GM12878 (cell line): ENCODE results near the gene GALNT9. TPM values are rescaled to one million over a fixed set of nuclear protein-coding genes. Genes with fewer than 3 reads are reported as not detected.

Experiments
- ATAC-seq: fragments of 200-7000 bp; cut with Tn5 transposase; 3 replicates; pipeline ENCODE4 v1.9.1; 2020; ENCODE audit warnings: mild to moderate bottlenecking, moderate library complexity
- BruUV-seq: library from RNA; stranded (reverse); fragments of 400-500 nt; replicated peaks from 2 replicates; lab custom pipeline; 2021; lab: Mats Ljungman, UMichigan
- CTCF ChIA-PET: fragments of 300-600 bp; sonication (Branson Sonifier 250); formaldehyde crosslinking; extraction: SDS; loops from one replicate; lab custom pipeline; 2021; ENCODE audit warnings: inconsistent platforms; lab: Yijun Ruan, JAX
- POLR2A ChIA-PET: fragments of 350-600 bp; formaldehyde crosslinking; extraction: SDS; loops from one replicate; lab custom pipeline; 2021; ENCODE audit warnings: inconsistent platforms; lab: Charles Lee
- RAD21 ChIA-PET: fragments of 300-600 bp; sonication (Branson Sonifier 250); formaldehyde crosslinking; loops from one replicate; lab custom pipeline; 2023; ENCODE audit warnings: antibody characterized with exemption; ENCODE audit not compliant: unreplicated experiment; lab: Charles Lee
- SMC1A ChIA-PET: fragments of 300-600 bp; sonication (Branson Sonifier 250); formaldehyde crosslinking; loops from one replicate; lab custom pipeline; 2023; ENCODE audit not compliant: unreplicated experiment, uncharacterized antibody; lab: Charles Lee
- DNase-seq: peaks from one replicate; pipeline ENCODE4 v3.0.0-alpha.2; 2011; ENCODE audit warnings: low read depth, low spot score
- FAIRE-seq: peaks from 3 replicates; lab custom pipeline; 2011; peaks lifted over from hg19 to GRCh38; lab: Jason Lieb, UNC
- H2AFZ ChIP-seq: 2 replicates; pipeline ENCODE4 v1.6.0; 2011; ENCODE audit warnings: low read depth, low read length, control low read depth; ENCODE audit not compliant: control insufficient read depth
- H3K27ac ChIP-seq: 2 replicates; pipeline ENCODE4 v1.5.1; 2011; ENCODE audit warnings: control low read depth; ENCODE audit not compliant: control insufficient read depth, insufficient read depth
- H3K27me3 ChIP-seq, 2 experiments: replicated peaks in 1 of 2; 2 replicates each; pipeline versions ENCODE4 v1.6.0 to v1.6.1; 2011; ENCODE audit warnings: low read length in 1 of 2; ENCODE audit not compliant: control insufficient read depth in 2 of 2, insufficient read depth in 2 of 2
- H3K36me3 ChIP-seq, 2 experiments: 2 replicates each; pipeline ENCODE4 v1.5.1; 2011; ENCODE audit warnings: low read length in 1 of 2; ENCODE audit not compliant: control insufficient read depth in 2 of 2, insufficient read depth in 2 of 2
- H3K4me1 ChIP-seq: 2 replicates; pipeline ENCODE4 v1.6.1; 2011; ENCODE audit warnings: mild to moderate bottlenecking, low read length, moderate library complexity, mixed read lengths; ENCODE audit not compliant: control insufficient read depth, insufficient read depth
- H3K4me2 ChIP-seq: 2 replicates; pipeline ENCODE4 v1.6.0; 2011; ENCODE audit warnings: control low read depth; ENCODE audit not compliant: control insufficient read depth, insufficient read depth
- H3K4me3 ChIP-seq: fragments of 200-600 bp; sonication (generic); 2 replicates; pipeline ENCODE4 v1.5.1; 2016
- H3K79me2 ChIP-seq: 2 replicates; pipeline ENCODE4 v1.6.0; 2011; ENCODE audit warnings: low read length; ENCODE audit not compliant: control insufficient read depth, insufficient read depth
- H3K9ac ChIP-seq: 2 replicates; pipeline ENCODE4 v1.8.0; 2011; ENCODE audit warnings: low read length, control low read depth, mixed read lengths; ENCODE audit not compliant: control insufficient read depth, insufficient read depth
- H3K9me3 ChIP-seq: replicated peaks from 3 replicates; pipeline ENCODE4 v1.5.1; 2011; ENCODE audit warnings: mild to moderate bottlenecking, low read length; ENCODE audit not compliant: control insufficient read depth, insufficient read depth
- H4K20me1 ChIP-seq: 2 replicates; pipeline ENCODE4 v1.6.0; 2011; ENCODE audit not compliant: control insufficient read depth, insufficient read depth
- POLR2AphosphoS5 ChIP-seq: IDR thresholded peaks from 2 replicates; pipeline ENCODE4 v1.6.1; 2011; ENCODE audit warnings: mild to moderate bottlenecking, low read length, inconsistent platforms
- ZBTB4 ChIP-seq: fragments of 450-650 bp; formaldehyde crosslinking; IDR thresholded peaks from 2 replicates; pipeline ENCODE4 v1.4.0; 2022; ENCODE audit warnings: mild to moderate bottlenecking, moderate library complexity
- WGBS: methylation state at CpG from one replicate; pipeline ENCODE4 v1.1.6; 2016; ENCODE audit warnings: low lambda C conversion rate; ENCODE audit not compliant: insufficient replicate concordance, insufficient coverage; ENCODE audit errors: missing lambda C conversion rate; 5-methylcytosine and 5-hydroxymethylcytosine counted together
- in situ Hi-C: fragments of 300-500 bp; cut with MboI; formaldehyde crosslinking; loops from 9 replicates; pipeline ENCODE4 v1.14.3; 2018; ENCODE audit warnings: mixed read lengths
- intact Hi-C: fragments of 100-400 bp; cut with micrococcal nuclease; formaldehyde crosslinking; loops from one replicate; pipeline ENCODE4 v1.14.2; 2022; ENCODE audit not compliant: unreplicated experiment
- polyA plus RNA-seq, 11 experiments: library from polyadenylated mRNA; depleted of rRNA in 4 of 11; unstranded in 6 of 11; stranded (reverse) in 5 of 11; fragments of >200 nt; fragmentation: Nextera tagmentation in 4 of 11; fragmentation: Illumina TruSeq in 1 of 11; extraction: Ambion mirVana in 4 of 11; extraction: Trizol in 1 of 11; gene quantifications; 1 replicate in 1 of 11; 2 replicates in 10 of 11; pipeline versions ENCODE4 v1.2.1 to v1.2.3, GENCODE V29; 2011 to 2016; ENCODE audit warnings: inconsistent platforms in 2 of 11, missing spikeins in 2 of 11, low read depth in 1 of 11
- total RNA-seq, 4 experiments: library from RNA; depleted of rRNA in 3 of 4; stranded (reverse); fragments of >200 nt in 3 of 4; fragmentation: Illumina TruSeq in 1 of 4; extraction: Trizol in 1 of 4; gene quantifications; 2 replicates each; pipeline versions ENCODE4 v1.2.1 to v1.2.3, GENCODE V29; 2013 to 2021

The GALNT9 gene
- total and polyA plus RNA-seq, 10 of the 15 experiments (the other 5 are each of a cell fraction or from before 2014, with no cell fraction given), result 0.04 TPM; not detected in 9

GRCh38 chr12:132147423-132148367 lies 181.7 kb downstream of the GALNT9 start:
- DNase-seq (no peak), ATAC-seq (no peak), FAIRE-seq (no peak)
- RAD21 ChIA-PET, result no interaction called here
- no peak overlapping the region for H3K4me3 ChIP-seq
- peaks cover 3% of the 10 kb centered on the region; the same call in 1 of the 2 replicates for H4K20me1 ChIP-seq
- no TSS peak for BruUV-seq
- no peaks in the 10 kb centered on the region for H3K9me3 ChIP-seq
- no peak overlapping the region for H2AFZ ChIP-seq
- in situ Hi-C loops (no loop called here), intact Hi-C loops (no loop called here)
- H3K79me2 ChIP-seq, result peaks cover 31% of the 10 kb centered on the region
- POLR2A ChIA-PET, result no interaction called here
- WGBS, result 90% methylated on average over 38 of the region's 38 CpGs
- peaks cover 8% of the 10 kb centered on the region for H3K4me1 ChIP-seq
- peaks cover 0 to 8% of the 10 kb centered on the region in 2 experiments; a peak in 2 of 4 replicates for H3K36me3 ChIP-seq
- CTCF ChIA-PET, result no interaction called here
- H3K27me3 ChIP-seq, result no peaks in the 10 kb centered on the region
- SMC1A ChIA-PET, result no interaction called here
- TF ChIP-seq ZBTB4 (CRISPR knock-in tag) (no peak), POLR2AphosphoS5 (0 out of 2 replicates have a peak, but pooled peaks have one; percentile 25)
- H3K9ac ChIP-seq, result no peak overlapping the region
- H3K4me2 ChIP-seq, result no peak overlapping the region
- no peak overlapping the region for H3K27ac ChIP-seq
